Muscle layer of duodenum (tissue), 2 donors: ENCODE measurements around the gene ENOX2.

Experiments used
- H3K27ac ChIP-seq: one replicate; pipeline ENCODE4 v1.7.0; 2013; ENCODE audit warnings: mild to moderate bottlenecking, low read length
- H3K27me3 ChIP-seq: one replicate; pipeline ENCODE4 v1.7.0; 2013; ENCODE audit warnings: low read depth, mild to moderate bottlenecking, control low read depth, low read length
- H3K36me3 ChIP-seq, 2 donors: one replicate each; pipeline ENCODE4 v1.7.0; 2013; ENCODE audit warnings: low read length in 2 of 2, control low read depth in 1 of 2, mild to moderate bottlenecking in 1 of 2; ENCODE audit not compliant: insufficient read depth in 2 of 2, control insufficient read depth in 1 of 2
- H3K4me1 ChIP-seq, 2 donors: one replicate each; pipeline ENCODE4 v1.7.0; 2013; ENCODE audit warnings: low read length in 2 of 2, mild to moderate bottlenecking in 2 of 2, control low read depth in 1 of 2, moderate library complexity in 1 of 2; ENCODE audit not compliant: insufficient read depth in 2 of 2, control insufficient read depth in 1 of 2
- H3K4me3 ChIP-seq, 2 donors: one replicate each; pipeline ENCODE4 v1.7.0; 2013; ENCODE audit warnings: low read length in 2 of 2, low read depth in 1 of 2, mild to moderate bottlenecking in 1 of 2
- H3K9me3 ChIP-seq, 2 donors: one replicate each; pipeline ENCODE4 v1.7.0; 2013; ENCODE audit warnings: low read length in 2 of 2, control low read depth in 1 of 2, mild to moderate bottlenecking in 1 of 2; ENCODE audit not compliant: control insufficient read depth in 1 of 2
- donor health status: healthy.

ENOX2 gene

DNA sequence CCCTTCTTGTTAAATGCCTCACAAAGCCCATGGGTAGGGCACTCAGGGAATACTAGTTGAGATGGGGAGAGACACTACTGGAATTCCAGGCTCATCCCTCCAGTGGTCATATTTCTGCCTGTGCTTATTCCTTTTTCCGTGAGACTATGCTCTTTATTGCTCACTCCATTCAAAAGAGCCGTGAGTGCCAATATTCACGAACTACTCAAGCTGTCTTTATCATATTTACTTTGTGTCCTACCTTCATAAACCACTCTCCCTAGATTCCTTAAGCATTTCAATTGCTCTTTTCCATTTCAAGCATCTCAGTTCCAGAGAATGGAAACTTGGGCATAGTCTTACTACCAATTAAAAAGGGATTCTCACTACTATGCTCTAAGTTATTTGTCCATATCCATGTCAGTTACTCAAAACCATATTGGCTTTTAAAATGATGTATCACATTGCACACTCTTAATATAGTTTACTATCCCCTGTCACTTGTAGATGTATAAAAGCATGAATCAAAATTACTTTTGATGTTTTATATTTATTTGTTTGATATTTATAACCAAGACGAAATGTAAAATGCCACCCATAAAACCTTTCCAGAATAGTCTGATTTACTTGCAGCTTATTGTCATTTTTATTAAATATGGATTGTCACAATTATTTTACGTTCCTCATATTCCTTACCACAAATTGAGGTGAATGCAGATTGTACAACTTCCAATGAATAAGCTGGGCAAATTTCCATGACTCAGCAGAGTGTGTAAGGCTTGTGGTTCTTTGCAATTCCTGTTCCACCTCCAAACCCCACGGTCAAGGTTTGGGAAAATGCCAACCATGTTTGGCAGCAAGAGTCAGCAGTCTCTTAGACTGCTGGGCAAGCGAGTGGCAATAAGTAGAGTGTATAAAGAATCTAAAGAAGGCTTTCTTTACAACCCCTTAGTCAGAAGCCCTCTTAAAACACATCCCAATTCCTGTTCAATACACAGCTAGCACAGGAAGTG, 24.4 kb downstream of the ENOX2 start:
- Histone ChIP-seq H3K27ac (no peak overlapping the region), H3K9me3 (no peaks in the 10 kb centered on the region), H3K4me1 (no peaks in the 10 kb centered on the region), H3K36me3 (no peaks in the 10 kb centered on the region), H3K27me3 (no peaks in the 10 kb centered on the region), H3K4me3 (no peak overlapping the region)

DNA sequence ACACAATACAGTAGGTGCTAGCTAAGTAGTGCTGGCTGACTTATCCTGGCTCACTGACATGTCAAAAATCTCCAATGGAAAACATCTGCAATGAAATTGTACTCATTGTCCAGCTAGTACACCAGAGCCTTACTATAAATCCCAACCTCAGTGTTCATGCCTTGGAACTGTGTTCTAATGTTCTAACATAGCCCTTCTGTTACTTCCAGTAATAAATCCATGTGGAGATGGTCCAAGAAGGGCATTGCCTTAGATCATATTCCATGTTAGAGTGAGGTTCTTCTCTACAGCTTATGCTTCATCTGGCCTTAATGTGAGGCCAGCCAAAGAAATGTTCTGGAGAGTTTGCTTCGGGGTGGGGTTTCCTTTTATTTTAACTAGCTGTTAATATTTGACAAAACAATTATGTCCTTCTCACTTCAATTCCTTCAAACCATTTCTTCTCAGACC, 25.1 kb downstream of the ENOX2 start:
- Histone ChIP-seq H3K36me3 (no peaks in the 10 kb centered on the region), H3K27ac (no peak overlapping the region), H3K4me3 (no peak overlapping the region), H3K27me3 (no peaks in the 10 kb centered on the region), H3K4me1 (no peaks in the 10 kb centered on the region), H3K9me3 (no peaks in the 10 kb centered on the region)

DNA sequence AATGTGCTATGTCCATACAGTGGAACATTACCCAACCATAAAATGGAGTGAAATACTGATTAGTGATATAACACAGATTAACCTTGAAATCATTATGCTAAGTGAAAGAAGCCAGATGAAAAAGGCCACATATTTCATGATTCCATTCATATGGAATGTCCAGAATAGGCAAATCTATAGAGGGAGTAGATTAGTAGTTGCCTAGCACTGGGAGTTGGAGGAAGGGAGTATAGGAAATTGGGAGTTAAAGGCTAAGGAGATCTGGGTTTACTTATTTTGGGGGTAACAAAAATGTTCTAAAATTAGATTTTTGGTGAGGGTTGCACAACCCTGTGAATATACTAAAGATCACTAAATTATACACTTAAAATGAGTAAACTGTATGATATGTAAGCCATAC, 26.8 kb downstream of the ENOX2 start:
- Histone ChIP-seq H3K4me3 (no peak overlapping the region), H3K27ac (no peak overlapping the region), H3K36me3 (no peaks in the 10 kb centered on the region), H3K9me3 (no peaks in the 10 kb centered on the region), H3K27me3 (no peaks in the 10 kb centered on the region), H3K4me1 (no peaks in the 10 kb centered on the region)

DNA sequence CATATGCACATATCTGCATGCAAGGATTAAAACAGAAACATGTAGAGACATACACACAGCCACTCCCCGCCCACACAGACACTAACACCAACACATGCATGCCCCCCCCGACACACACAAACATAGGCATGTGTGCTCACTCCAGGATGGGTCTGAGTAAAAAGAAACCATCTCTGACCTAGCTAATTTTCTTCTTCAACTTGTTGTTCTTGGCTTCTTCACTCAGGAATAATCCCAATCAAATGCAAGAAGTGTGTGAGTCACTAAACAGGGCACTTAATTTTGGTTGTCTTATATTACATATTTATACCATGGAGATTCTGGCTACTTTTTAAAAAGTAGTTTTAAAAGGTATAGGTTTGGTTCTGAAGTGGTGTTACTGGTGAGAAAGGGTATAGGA, 28.3 kb downstream of the ENOX2 start:
- Histone ChIP-seq H3K27ac (no peak overlapping the region), H3K27me3 (no peaks in the 10 kb centered on the region), H3K9me3 (no peaks in the 10 kb centered on the region), H3K4me1 (no peaks in the 10 kb centered on the region), H3K4me3 (no peak overlapping the region), H3K36me3 (no peaks in the 10 kb centered on the region)

DNA sequence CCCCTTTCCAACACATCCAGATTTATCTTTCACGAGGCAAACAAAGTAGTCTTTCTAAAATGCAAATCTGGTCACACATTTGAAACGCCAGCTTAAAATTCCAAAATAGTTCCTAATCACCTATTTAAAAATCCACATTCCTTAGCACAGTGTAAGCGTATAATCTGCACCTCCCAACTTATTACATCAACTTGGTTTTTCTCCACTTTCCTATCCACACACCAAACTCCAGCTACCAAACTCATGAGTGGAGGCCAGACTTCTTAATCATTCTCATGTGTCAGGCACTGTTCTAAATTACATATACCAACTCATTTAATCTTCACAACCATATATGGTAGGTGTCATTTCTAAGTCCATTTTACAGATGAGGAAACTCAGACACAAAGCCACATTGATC, 33.8 kb downstream of the ENOX2 start:
- Histone ChIP-seq H3K4me3 (no peak overlapping the region), H3K27me3 (no peaks in the 10 kb centered on the region), H3K4me1 (no peaks in the 10 kb centered on the region), H3K9me3 (no peaks in the 10 kb centered on the region), H3K36me3 (no peaks in the 10 kb centered on the region), H3K27ac (no peak overlapping the region)

DNA sequence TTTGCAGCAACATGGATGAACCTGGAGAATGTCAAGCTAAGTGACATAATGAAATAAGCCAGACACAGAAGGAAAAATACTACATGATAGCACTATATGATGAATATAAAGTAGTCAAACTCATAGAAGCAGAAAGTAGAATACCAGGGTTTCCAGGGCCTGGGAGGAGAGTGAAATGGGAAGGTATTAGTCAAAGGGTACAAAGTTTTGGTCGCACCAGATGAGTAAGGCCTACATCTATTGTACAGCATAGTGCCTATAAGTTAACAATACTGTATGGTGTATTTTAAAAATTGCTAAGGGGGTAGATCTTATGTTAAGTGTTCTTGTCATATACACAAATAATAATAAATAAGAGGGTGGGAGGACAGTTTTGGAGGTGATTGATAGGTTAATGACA, 41.5 kb downstream of the ENOX2 start:
- Histone ChIP-seq H3K27ac (no peak overlapping the region), H3K27me3 (no peaks in the 10 kb centered on the region), H3K4me1 (no peaks in the 10 kb centered on the region), H3K36me3 (no peaks in the 10 kb centered on the region), H3K9me3 (no peaks in the 10 kb centered on the region), H3K4me3 (no peak overlapping the region)

DNA sequence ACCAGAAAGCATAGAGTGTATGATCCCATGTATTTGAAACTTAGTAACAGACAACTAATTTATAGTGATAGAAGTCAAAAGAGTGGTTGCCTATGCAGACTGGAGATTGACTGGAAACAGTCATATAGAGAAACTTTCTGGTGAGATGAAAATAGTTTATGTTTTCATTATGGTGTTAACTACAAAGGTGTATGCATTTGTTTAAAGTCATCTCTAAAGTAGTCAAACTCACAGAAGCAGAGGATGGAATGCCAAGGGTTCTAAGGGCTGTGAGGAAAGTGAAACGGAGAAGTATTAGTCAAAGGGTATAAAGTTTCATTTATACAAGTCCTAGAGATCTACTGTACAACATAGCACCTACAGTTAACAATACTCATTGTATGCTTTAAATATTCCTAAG, 45.8 kb downstream of the ENOX2 start:
- no peaks in the 10 kb centered on the region for H3K4me1 ChIP-seq
- H3K9me3 ChIP-seq: no peaks in the 10 kb centered on the region
- H3K36me3 ChIP-seq: no peaks in the 10 kb centered on the region
- no peaks in the 10 kb centered on the region for H3K27me3 ChIP-seq
- H3K4me3 ChIP-seq: no peak overlapping the region
- H3K27ac ChIP-seq: no peak overlapping the region

DNA sequence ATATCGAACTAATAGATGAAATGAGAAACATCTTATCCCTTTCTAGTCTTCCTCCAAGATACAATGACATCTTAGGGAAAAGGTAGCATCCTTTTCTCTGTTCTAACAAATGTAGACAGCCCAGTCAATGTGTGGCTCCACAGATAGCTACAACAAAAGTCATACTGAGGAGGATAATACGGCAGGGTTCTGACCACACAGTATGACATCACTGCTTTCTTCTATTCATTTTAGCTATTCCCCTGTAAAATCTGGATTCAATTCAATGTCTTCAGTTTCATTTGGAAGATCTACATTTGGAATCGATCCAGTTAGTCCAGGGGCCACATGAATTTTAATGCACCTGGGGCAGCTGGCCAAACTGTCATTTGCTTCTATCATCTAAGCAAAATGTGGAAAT, 51.4 kb downstream of the ENOX2 start:
- Histone ChIP-seq H3K4me1 (no peaks in the 10 kb centered on the region), H3K27ac (no peak overlapping the region), H3K36me3 (no peaks in the 10 kb centered on the region), H3K27me3 (no peaks in the 10 kb centered on the region), H3K9me3 (no peaks in the 10 kb centered on the region), H3K4me3 (no peak overlapping the region)

DNA sequence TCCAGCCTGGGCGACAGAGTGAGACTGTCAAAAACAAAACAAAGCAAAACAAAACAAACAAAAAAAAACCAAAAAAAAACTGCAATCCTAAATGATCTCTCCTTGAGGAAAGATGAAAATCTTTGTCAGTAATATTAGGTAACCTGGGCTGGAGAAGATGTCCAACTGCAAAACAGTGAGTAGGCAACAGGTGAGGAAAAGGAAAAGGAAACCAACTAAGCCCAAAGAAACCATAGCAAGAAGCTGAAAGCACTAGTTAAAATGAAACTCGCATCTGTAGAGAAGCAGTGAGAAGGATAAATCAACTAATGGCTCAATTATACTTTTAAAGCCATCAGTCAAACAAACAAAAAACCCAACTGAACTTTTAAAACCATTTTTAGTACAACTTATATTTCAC, 54.2 kb downstream of the ENOX2 start:
- Histone ChIP-seq H3K9me3 (no peaks in the 10 kb centered on the region), H3K4me3 (no peak overlapping the region), H3K27ac (no peak overlapping the region), H3K36me3 (no peaks in the 10 kb centered on the region), H3K27me3 (no peaks in the 10 kb centered on the region), H3K4me1 (no peaks in the 10 kb centered on the region)

DNA sequence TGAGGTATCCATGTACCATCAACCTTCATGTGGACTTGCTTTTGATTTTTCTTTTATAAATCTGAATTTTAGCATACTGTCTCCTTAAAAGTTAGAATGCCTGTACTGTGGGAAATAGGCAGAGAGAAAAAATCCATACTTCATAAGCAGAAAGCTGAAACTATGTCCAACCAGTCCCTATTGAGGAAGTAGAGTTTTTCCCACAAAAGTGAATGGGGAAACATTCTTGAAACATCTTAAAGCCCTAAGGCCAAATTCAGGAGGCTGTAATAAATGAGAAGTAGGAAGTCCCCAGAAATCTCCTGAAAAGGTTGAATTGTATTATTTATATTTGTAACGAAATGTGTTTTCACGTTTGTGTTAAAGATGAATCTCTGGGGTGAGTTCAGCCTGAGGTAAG, 56.3 kb downstream of the ENOX2 start:
- Histone ChIP-seq H3K4me1 (no peaks in the 10 kb centered on the region), H3K36me3 (no peaks in the 10 kb centered on the region), H3K4me3 (no peak overlapping the region), H3K27ac (no peak overlapping the region), H3K9me3 (no peaks in the 10 kb centered on the region), H3K27me3 (no peaks in the 10 kb centered on the region)

DNA sequence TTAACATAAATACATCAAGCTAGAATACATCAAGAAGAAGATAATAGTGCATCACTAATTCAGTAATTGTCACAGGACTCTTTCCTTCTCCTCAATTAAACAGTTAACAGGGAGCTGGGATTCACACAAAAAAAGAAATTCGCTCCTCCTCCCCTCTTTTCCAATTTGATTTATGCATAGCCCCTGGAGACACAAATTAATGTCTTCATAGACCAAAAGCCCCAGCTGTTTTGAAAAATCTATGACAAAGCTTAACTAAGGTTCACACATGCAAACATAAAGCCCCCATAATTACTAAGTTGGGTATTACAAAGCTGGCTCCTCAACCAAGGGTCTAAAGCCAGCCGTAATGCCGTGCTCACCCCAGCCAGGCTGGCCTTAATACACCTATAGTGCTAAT, 61.2 kb downstream of the ENOX2 start:
- H3K4me1 ChIP-seq: no peaks in the 10 kb centered on the region
- no peak overlapping the region for H3K4me3 ChIP-seq
- H3K27me3 ChIP-seq: no peaks in the 10 kb centered on the region
- no peaks in the 10 kb centered on the region for H3K9me3 ChIP-seq
- H3K36me3 ChIP-seq: no peaks in the 10 kb centered on the region
- H3K27ac ChIP-seq: no peak overlapping the region

DNA sequence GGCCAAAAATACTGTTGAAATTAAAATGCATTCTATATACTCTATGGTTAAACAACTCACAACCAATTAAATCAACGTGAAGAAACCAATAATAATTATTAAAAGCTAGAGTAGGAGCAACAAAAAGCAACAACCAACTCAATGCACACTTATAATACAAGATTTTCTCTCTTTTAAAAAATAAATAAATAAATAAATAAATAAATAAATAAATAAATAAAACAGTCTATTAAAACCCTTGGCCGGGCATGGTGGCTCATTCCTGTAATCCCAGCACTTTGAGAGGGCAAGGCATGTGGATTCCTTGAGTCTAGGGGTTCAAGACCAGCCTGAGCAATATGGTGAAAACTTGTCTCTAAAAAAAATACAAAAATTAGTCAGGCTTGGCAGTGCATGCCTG, 62.7 kb downstream of the ENOX2 start:
- H3K4me3 ChIP-seq: no peak overlapping the region
- no peaks in the 10 kb centered on the region for H3K4me1 ChIP-seq
- no peak overlapping the region for H3K27ac ChIP-seq
- no peaks in the 10 kb centered on the region for H3K27me3 ChIP-seq
- no peaks in the 10 kb centered on the region for H3K36me3 ChIP-seq
- no peaks in the 10 kb centered on the region for H3K9me3 ChIP-seq
